ENCODE data around the gene ECM2. TPM values are rescaled to one million over a fixed set of nuclear protein-coding genes. Genes with fewer than 3 reads are reported as not detected.
A peak's percentile ranks its signal among the peaks of the same experiment; 100 is the strongest.

Gene ECM2
- total RNA-seq, 1 donor from 2014 or later, result not detected

DNA sequence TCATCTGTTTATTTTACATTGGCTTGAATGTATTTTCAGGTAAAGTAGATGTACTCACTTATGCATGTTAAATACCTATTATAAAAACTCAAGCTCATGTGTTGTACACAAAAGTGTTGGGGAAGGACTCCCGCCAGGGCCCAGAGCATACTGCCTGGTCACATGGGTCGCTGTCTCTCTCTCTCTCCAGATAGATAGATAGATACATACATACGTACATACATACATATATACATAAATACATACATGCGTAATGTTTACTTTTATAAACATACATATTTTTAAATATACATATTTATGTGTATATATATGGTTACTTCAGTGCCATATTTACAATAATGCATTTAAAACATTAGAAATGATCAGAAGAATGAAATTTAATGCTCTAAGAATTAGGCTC is 78.2 kb downstream of the ECM2 start:
- TF ChIP-seq, protein P1, sequence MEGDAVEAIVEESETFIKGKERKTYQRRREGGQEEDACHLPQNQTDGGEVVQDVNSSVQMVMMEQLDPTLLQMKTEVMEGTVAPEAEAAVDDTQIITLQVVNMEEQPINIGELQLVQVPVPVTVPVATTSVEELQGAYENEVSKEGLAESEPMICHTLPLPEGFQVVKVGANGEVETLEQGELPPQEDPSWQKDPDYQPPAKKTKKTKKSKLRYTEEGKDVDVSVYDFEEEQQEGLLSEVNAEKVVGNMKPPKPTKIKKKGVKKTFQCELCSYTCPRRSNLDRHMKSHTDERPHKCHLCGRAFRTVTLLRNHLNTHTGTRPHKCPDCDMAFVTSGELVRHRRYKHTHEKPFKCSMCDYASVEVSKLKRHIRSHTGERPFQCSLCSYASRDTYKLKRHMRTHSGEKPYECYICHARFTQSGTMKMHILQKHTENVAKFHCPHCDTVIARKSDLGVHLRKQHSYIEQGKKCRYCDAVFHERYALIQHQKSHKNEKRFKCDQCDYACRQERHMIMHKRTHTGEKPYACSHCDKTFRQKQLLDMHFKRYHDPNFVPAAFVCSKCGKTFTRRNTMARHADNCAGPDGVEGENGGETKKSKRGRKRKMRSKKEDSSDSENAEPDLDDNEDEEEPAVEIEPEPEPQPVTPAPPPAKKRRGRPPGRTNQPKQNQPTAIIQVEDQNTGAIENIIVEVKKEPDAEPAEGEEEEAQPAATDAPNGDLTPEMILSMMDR (conservative IDR thresholded peaks at IDR 0.05), result no peak
- no peak for DNase-seq (ENCODE audit: low read depth, low spot score)

DNA sequence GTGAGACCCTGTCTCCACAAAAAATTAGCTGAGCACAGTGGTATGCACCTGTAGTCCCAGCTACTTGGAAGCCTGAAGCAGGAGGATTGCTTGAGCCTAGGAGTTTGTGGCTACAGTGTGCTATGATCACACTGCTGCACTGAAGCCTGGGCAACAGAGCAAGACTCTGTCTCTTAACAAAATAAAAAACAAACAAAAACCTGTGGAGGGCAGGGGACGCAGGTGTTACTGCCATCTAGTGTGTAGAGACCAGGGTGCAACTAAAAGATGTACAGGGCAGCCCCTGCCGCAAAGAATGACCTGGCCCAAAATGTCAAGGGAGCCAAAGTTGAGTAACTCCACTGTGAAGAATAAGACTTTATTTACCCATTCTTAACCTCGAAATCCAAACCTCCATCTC is 80.6 kb downstream of the ECM2 start:
- DNase-seq (ENCODE audit: low read depth, low spot score), result no peak
- Mint-ChIP-seq H3K27me3 (ENCODE audit: low read depth) (no peaks in the 10 kb centered on the region), H3K36me3 (ENCODE audit: low read depth) (no peaks in the 10 kb centered on the region), H3K27ac (ENCODE audit: unreplicated experiment) (no peak overlapping the region), H3K9me3 (no peaks in the 10 kb centered on the region), H3K4me1 (no peaks in the 10 kb centered on the region), H3K4me3 (no peak overlapping the region)
- TF ChIP-seq, protein P1 (conservative IDR thresholded peaks at IDR 0.05), result peak; percentile 33

More for the DNA sequence above, 78.2 kb downstream of the ECM2 start:
- Mint-ChIP-seq H3K4me1 (no peaks in the 10 kb centered on the region), H3K4me3 (no peak overlapping the region), H3K27me3 (ENCODE audit: low read depth) (no peaks in the 10 kb centered on the region), H3K36me3 (ENCODE audit: low read depth) (no peaks in the 10 kb centered on the region), H3K27ac (ENCODE audit: unreplicated experiment) (no peak overlapping the region), H3K9me3 (no peaks in the 10 kb centered on the region)

DNA sequence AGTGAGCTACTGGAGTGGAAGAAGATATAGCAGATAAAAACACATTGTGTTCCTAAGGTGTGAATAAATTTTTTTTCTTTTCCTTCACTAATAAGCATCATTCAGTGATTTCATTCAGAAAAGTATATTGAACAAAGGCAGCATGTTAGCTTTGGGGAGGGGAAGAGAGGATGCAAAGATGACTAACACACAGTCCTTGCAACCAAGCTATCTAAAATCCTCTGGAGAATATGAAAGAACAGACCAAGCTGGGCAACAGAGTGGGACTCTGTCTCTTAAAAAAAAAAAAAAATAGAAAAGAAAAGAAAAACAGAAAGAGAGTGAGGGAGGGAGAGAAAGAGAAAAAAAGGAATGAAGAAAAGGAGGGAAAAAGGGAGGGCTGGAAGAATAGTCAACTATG is 89.3 kb downstream of the ECM2 start:
- Mint-ChIP-seq H3K27ac (ENCODE audit: unreplicated experiment) (no peak overlapping the region), H3K36me3 (ENCODE audit: low read depth) (peaks cover 2% of the 10 kb centered on the region), H3K9me3 (no peaks in the 10 kb centered on the region), H3K4me3 (no peak overlapping the region), H3K4me1 (no peaks in the 10 kb centered on the region), H3K27me3 (ENCODE audit: low read depth) (no peaks in the 10 kb centered on the region)
- TF ChIP-seq, protein P1 (conservative IDR thresholded peaks at IDR 0.05), result no peak
- no peak for DNase-seq (ENCODE audit: low read depth, low spot score)

Small RNA genes within 50 kb of the gene (microRNA-seq; reads per million reads assigned to microRNA genes)
- gene MIR4670, result not detected

Other genes with a start within 250 kb of the ECM2 start
- 169 and 170 TPM in 2 replicates for gene IARS1, start 242.3 kb downstream of the ECM2 start, total RNA-seq
- gene NOL8, start 210.6 kb downstream of the ECM2 start, total RNA-seq, result 38.6 and 40.1 TPM in 2 replicates
- 15.7 and 17.9 TPM in 2 replicates for gene CENPP, start 210.0 kb downstream of the ECM2 start, total RNA-seq
- not detected in 2 replicates for gene OGN, start 131.4 kb downstream of the ECM2 start, total RNA-seq
- not detected in 2 replicates for gene OMD, start 111.5 kb downstream of the ECM2 start, total RNA-seq
- not detected in 2 replicates for gene ASPN, start 53.5 kb downstream of the ECM2 start, total RNA-seq
- 13.1 and 15.0 TPM in 2 replicates for gene IPPK, start 134.1 kb upstream of the ECM2 start, total RNA-seq
- gene BICD2, start 228.8 kb upstream of the ECM2 start, total RNA-seq, result 41.3 and 41.5 TPM in 2 replicates

All from neural crest cell (in vitro differentiated cells).